Sigmoid colon (tissue), 3 donors: ENCODE measurements around the gene ELP4.

Source experiments
- POLR2A ChIP-seq, 2 donors: fragments of 450-650 bp; IDR thresholded peaks; one replicate each; pipeline ENCODE4 v1.6.1; 2016; ENCODE audit warnings: antibody characterized with exemption in 2 of 2, mild to moderate bottlenecking in 2 of 2, moderate library complexity in 2 of 2
- TF ChIP-seq, protein P1 (sequence below), 4 experiments: fragments of 450-650 bp in 3 of 4; fragments of 200-600 bp in 1 of 4; IDR thresholded peaks; one replicate each; pipeline ENCODE4 v1.5.1; 2016 to 2019; ENCODE audit warnings: antibody characterized with exemption in 4 of 4, mild to moderate bottlenecking in 3 of 4, moderate library complexity in 2 of 4

DNA sequence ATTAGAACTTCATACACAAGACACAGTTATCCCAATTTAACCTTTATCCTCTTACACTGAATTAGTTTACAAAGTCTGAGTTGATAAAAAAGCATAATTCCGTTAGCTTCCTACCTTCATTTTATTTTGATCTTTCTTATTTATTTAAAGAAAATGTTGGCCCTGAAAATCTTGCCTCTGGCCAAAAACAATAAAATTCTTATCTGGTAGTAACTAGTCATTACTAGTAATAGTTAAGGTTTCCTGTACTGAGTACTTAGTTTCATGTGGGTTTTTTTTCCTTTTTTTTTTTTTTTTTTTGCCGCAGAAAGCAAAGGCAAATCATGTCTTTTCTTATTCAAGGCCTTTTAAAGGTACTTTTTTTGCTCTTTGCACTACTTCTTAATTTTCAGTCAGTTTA lies 180.9 kb downstream of the ELP4 start:
- TF ChIP-seq, protein P1, sequence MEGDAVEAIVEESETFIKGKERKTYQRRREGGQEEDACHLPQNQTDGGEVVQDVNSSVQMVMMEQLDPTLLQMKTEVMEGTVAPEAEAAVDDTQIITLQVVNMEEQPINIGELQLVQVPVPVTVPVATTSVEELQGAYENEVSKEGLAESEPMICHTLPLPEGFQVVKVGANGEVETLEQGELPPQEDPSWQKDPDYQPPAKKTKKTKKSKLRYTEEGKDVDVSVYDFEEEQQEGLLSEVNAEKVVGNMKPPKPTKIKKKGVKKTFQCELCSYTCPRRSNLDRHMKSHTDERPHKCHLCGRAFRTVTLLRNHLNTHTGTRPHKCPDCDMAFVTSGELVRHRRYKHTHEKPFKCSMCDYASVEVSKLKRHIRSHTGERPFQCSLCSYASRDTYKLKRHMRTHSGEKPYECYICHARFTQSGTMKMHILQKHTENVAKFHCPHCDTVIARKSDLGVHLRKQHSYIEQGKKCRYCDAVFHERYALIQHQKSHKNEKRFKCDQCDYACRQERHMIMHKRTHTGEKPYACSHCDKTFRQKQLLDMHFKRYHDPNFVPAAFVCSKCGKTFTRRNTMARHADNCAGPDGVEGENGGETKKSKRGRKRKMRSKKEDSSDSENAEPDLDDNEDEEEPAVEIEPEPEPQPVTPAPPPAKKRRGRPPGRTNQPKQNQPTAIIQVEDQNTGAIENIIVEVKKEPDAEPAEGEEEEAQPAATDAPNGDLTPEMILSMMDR (IDR thresholded peaks at IDR 0.05): no peak
- TF ChIP-seq POLR2A (IDR thresholded peaks at IDR 0.05): no peak
